Measurements from ENCODE around the gene MRPL42. TPM values are rescaled to one million over a fixed set of nuclear protein-coding genes. Genes with fewer than 3 reads are reported as not detected.

The MRPL42 gene
- total RNA-seq, 2 experiments from 2014 or later, result 39.0 to 39.3 TPM

GRCh38 chr12:93565760-93566159 lies 98.4 kb downstream of the MRPL42 start:
- Histone ChIP-seq H3K9me3 (ENCODE audit: control insufficient read depth in 1 of 2, insufficient read depth in 1 of 2, low read length in 2 of 2) (no peaks in the 10 kb centered on the region), H3K27ac (ENCODE audit: low read depth in 1 of 2, low read length in 2 of 2) (no peak overlapping the region), H3K4me1 (ENCODE audit: insufficient read depth, low read length) (peaks cover 19% of the 10 kb centered on the region), H3K36me3 (ENCODE audit: insufficient read depth, low read length) (no peaks in the 10 kb centered on the region), H3K27me3 (ENCODE audit: control insufficient read depth in 1 of 2, insufficient read depth in 2 of 2, low read length in 2 of 2) (no peaks in the 10 kb centered on the region), H3K4me3 (ENCODE audit: low read length) (no peak overlapping the region)
- ChIA-PET CTCF (no interaction called here), POLR2A (no interaction called here)
- no peak overlapping the region for H3K4me3 Mint-ChIP-seq
- H3K27me3 Mint-ChIP-seq, result no peaks in the 10 kb centered on the region
- H3K9me3 Mint-ChIP-seq, result no peaks in the 10 kb centered on the region
- peaks cover 8% of the 10 kb centered on the region for H3K4me1 Mint-ChIP-seq (ENCODE audit: low read depth)
- intact Hi-C loops (cut with DNase I, micrococcal nuclease), result loop anchor here in 1 of 2 experiments (5.0 to 10.0 kb wide), 5 partner anchors 177 to 889 kb away; partner anchors contain the start of gene CEP83
- H3K27ac Mint-ChIP-seq, result no peak overlapping the region
- ATAC-seq (ENCODE audit: poor library complexity) (no peak), DNase-seq (no peak)
- TF ChIP-seq CTCF (IDR thresholded peaks at IDR 0.05), result no peak
- peaks cover 7% of the 10 kb centered on the region for H3K36me3 Mint-ChIP-seq (ENCODE audit: low read depth)

Other genes with a start within 250 kb of the MRPL42 start
- gene NUDT4, start 89.6 kb upstream of the MRPL42 start, total RNA-seq, result 10 to 100 TPM; 86.7 to 92.3 TPM
- 100 to 1,000 TPM in 1 of 2 experiments, 10 to 100 TPM in 1; 89.8 to 101 TPM for gene UBE2N, start 25.6 kb upstream of the MRPL42 start, total RNA-seq
- gene SOCS2, start 105.2 kb downstream of the MRPL42 start, total RNA-seq, result 1 to 10 TPM; 4.1 to 4.2 TPM
- 1 to 10 TPM; 5.8 to 9.2 TPM for gene CRADD, start 209.9 kb downstream of the MRPL42 start, total RNA-seq

Data from CD4-positive, alpha-beta T cell (primary cell).